Ovary (tissue), 3 donors: ENCODE data around the gene CCNI2.

ENCODE experiments used
- POLR2A ChIP-seq: fragments of 450-650 bp; IDR thresholded peaks from one replicate; pipeline ENCODE4 v1.6.1; 2017; ENCODE audit warnings: antibody characterized with exemption, mild to moderate bottlenecking, moderate library complexity
- TF ChIP-seq, protein P1 (sequence below), 3 donors: fragments of 450-650 bp in 2 of 3; fragments of 200-600 bp in 1 of 3; IDR thresholded peaks; one replicate each; pipeline versions ENCODE4 v1.5.1 to v1.8.0; 2016 to 2022; ENCODE audit warnings: antibody characterized with exemption in 3 of 3, mild to moderate bottlenecking in 1 of 3
- donor health status: DM: no; HTN: no; CAD: no.

DNA sequence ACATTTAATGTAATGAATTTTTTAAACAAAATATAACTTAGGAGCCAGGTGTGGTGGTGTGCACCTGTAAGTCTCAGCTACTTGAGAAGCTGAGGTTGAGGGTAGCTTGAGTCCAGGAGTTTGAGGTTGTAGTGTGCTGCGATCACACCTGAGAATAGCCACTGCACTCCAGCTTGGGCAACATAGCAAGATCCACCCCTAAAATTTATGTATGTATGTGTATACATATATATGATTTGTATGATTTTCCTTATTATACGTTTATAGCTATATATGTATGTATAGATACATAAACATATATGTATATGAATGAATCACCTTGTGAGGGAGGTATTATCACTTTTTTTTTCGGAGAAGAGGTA is 653 bp upstream of the CCNI2 start:
- TF ChIP-seq, protein P1, sequence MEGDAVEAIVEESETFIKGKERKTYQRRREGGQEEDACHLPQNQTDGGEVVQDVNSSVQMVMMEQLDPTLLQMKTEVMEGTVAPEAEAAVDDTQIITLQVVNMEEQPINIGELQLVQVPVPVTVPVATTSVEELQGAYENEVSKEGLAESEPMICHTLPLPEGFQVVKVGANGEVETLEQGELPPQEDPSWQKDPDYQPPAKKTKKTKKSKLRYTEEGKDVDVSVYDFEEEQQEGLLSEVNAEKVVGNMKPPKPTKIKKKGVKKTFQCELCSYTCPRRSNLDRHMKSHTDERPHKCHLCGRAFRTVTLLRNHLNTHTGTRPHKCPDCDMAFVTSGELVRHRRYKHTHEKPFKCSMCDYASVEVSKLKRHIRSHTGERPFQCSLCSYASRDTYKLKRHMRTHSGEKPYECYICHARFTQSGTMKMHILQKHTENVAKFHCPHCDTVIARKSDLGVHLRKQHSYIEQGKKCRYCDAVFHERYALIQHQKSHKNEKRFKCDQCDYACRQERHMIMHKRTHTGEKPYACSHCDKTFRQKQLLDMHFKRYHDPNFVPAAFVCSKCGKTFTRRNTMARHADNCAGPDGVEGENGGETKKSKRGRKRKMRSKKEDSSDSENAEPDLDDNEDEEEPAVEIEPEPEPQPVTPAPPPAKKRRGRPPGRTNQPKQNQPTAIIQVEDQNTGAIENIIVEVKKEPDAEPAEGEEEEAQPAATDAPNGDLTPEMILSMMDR (IDR thresholded peaks at IDR 0.05) = no peak
- no peak for TF ChIP-seq POLR2A
